Measurements from ENCODE around the gene KRTAP10-10. TPM values are rescaled to one million over a fixed set of nuclear protein-coding genes. Genes with fewer than 3 reads are reported as not detected.

Gene KRTAP10-10
- total and polyA plus RNA-seq, 7 donors, result not detected

DNA sequence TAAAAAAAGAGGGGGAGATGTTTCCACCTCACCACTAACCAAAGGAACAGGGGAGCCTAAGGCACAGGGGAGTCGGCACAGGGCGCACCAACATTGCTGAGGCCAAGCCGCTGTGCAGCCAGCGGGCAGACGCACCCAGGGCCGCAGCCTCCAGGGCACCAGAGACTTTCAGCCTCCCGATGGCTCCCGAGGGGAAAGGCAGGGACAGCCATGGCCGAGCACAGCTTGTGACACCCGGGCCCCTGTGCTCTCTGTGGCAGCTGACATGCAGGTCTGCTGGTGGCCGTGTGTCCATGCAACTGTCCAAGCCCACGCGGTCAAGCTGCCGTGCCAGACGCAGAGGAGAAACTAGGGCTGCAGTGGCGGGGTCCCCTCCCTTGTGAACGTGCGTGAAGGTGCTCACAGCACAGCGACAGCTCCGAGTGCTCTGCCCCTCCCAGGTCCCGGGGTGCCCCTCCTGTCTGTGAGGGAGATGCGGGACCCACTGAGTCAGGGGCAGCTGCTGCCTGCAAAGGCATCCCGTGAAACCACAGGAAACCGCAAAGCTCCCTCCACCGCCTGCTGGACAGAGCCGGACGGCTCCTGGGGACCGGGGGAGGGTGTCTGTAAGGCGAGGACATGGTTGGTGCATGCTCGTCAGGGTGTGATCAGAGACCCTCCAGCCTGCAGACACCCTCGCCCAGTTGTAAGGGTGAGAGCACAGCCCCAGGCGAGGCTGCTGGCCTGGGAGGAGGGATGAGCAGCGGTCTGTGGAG lies 11.6 kb downstream of the KRTAP10-10 start:
- Histone ChIP-seq H3K27me3 (peaks cover 0 to 14% (median 10%) of the 10 kb centered on the region in 3 donors), H3K4me1 (no peaks in the 10 kb centered on the region), H3K9me3 (peaks cover 0 to 4% (median 1%) of the 10 kb centered on the region in 4 donors), H3K4me3 (no peak overlapping the region), H3K27ac (no peak overlapping the region), H3K36me3 (no peaks in the 10 kb centered on the region)
- no peak for DNase-seq
- intact Hi-C loops (cut with DNase I), result no loop called here
- 77 to 80% methylated on average over 33 of the region's 33 CpGs for WGBS, 2 donors
- no peak for TF ChIP-seq EP300 (IDR thresholded peaks at IDR 0.05)
- no peak for TF ChIP-seq POLR2A (IDR thresholded peaks at IDR 0.05)
- TF ChIP-seq, protein P1, sequence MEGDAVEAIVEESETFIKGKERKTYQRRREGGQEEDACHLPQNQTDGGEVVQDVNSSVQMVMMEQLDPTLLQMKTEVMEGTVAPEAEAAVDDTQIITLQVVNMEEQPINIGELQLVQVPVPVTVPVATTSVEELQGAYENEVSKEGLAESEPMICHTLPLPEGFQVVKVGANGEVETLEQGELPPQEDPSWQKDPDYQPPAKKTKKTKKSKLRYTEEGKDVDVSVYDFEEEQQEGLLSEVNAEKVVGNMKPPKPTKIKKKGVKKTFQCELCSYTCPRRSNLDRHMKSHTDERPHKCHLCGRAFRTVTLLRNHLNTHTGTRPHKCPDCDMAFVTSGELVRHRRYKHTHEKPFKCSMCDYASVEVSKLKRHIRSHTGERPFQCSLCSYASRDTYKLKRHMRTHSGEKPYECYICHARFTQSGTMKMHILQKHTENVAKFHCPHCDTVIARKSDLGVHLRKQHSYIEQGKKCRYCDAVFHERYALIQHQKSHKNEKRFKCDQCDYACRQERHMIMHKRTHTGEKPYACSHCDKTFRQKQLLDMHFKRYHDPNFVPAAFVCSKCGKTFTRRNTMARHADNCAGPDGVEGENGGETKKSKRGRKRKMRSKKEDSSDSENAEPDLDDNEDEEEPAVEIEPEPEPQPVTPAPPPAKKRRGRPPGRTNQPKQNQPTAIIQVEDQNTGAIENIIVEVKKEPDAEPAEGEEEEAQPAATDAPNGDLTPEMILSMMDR (IDR thresholded peaks at IDR 0.05), result no peak
- TF ChIP-seq POLR2AphosphoS5 (IDR thresholded peaks at IDR 0.05), result no peak

DNA sequence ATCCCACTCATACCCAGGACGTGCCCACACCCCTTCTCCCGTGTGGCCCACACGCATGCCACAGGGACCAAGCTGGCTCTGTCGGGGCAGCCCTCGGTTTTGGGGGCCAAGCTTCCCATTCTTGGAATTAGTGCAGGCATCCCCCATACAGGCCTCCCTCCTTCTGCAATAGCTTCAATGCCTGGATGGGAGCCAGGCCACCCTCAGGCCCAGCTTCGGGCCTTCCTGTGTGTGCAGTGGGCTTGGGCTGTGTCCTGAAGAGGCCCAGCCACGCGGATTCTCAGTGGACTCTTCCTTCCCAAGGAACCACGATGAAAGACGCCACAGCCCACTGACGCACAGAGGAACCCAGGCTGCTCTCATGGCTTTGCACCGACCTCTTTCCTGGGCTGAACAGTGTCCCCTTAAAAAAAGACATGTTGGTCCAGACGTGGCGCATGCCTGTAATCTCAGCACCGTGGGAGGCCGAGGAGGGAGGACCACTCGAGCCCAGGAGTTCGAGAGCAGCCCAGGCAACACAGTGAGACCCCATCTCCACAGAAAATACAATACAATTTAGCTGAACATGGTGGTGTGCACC lies 12.5 kb downstream of the KRTAP10-10 start:
- Histone ChIP-seq H3K36me3 (no peaks in the 10 kb centered on the region), H3K27ac (no peak overlapping the region), H3K4me3 (no peak overlapping the region), H3K9me3 (no peaks in the 10 kb centered on the region), H3K4me1 (no peaks in the 10 kb centered on the region), H3K27me3 (peaks cover 0 to 14% (median 10%) of the 10 kb centered on the region in 3 donors)
- WGBS, 2 donors, result 88% methylated on average over 18 of the region's 18 CpGs
- DNase-seq, result no peak
- intact Hi-C loops (cut with DNase I), result no loop called here
- TF ChIP-seq POLR2AphosphoS5 (IDR thresholded peaks at IDR 0.05), result no peak
- TF ChIP-seq EP300 (IDR thresholded peaks at IDR 0.05), result no peak
- TF ChIP-seq, protein P1 (IDR thresholded peaks at IDR 0.05), result no peak
- TF ChIP-seq POLR2A (IDR thresholded peaks at IDR 0.05), result no peak

DNA sequence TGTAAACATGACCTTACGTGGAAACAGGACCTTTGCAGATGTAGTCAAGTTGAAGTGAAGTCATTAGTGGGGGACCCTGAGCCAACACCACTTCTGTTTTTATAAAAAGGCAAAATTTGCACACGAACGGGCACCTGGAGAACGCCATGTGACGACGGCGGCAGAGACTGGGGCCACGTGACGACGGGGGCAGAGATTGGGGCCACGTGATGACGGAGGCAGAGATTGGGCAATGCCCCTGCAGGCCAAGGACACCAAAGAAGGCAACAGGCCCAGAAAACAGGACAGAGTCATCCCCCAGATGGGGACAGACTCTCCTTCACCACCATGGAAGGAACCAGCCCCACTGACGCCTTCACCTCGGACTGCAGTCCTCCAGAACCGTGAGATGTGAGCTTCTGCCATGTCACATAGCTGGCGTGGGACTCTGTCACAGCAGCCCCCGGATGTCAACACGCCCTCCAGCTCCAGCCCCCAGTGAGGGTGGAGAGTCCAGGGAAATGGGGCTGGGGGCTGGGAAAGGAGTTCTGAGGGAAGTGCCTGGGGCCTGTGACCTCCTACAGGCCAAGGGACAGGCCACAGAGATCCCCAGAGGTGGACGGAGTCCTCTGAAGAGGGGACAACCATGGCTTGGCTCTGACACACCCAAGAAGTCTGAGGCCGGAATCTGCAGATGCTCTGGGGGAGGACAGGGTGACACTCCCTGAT lies 13.3 kb downstream of the KRTAP10-10 start:
- DNase-seq, result no peak
- Histone ChIP-seq H3K4me1 (no peaks in the 10 kb centered on the region), H3K27ac (no peak overlapping the region), H3K36me3 (no peaks in the 10 kb centered on the region), H3K27me3 (peaks cover 0 to 14% (median 10%) of the 10 kb centered on the region in 3 donors), H3K4me3 (no peak overlapping the region), H3K9me3 (no peaks in the 10 kb centered on the region)
- intact Hi-C loops (cut with DNase I), result no loop called here
- TF ChIP-seq EP300 (IDR thresholded peaks at IDR 0.05), result no peak
- no peak for TF ChIP-seq POLR2AphosphoS5 (IDR thresholded peaks at IDR 0.05)
- no peak for TF ChIP-seq POLR2A (IDR thresholded peaks at IDR 0.05)
- TF ChIP-seq, protein P1 (IDR thresholded peaks at IDR 0.05), result no peak
- WGBS, 2 donors, result 88 to 89% methylated on average over 20 of the region's 20 CpGs

DNA sequence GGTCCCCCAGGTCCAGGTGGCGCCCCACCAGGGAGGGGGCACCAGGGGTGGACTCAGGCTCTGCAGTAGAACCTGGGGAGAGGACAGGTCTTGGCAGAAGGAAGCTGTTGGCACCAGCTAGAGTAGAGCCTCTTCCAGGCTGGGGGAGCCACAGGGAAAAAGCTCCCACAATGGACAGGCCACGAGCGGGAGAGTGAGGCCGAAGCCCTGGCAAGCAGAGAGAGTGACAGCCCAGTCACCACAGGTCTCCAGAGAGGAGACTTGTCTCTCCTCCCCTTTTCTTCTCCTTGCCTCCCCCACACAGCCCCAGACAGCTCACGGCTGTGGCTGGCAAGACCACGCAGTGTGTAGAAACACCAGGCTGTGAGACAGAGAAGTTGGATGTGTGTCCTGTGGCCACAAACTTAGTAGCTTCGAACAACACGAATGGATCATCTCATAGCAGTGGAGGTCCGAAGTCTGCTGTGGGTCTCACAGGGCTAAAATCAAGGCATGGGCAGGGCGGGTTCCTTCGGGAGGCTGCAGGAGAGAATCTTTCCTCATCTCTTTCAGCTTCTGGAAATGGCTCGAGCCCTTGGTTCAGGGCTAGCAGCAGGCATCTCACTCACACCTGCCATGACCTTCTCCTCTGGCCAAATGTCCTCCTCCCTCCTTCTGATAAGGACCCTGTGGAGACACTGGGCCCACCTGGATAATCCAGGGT lies 14.0 kb downstream of the KRTAP10-10 start:
- Histone ChIP-seq H3K4me3 (no peak overlapping the region), H3K36me3 (no peaks in the 10 kb centered on the region), H3K27ac (no peak overlapping the region), H3K4me1 (no peaks in the 10 kb centered on the region), H3K27me3 (peaks cover 0 to 14% (median 10%) of the 10 kb centered on the region in 3 donors), H3K9me3 (peaks cover 0 to 1% (median under 1%) of the 10 kb centered on the region in 4 donors)
- no peak for DNase-seq
- 87 to 89% methylated on average over 12 of the region's 12 CpGs for WGBS, 2 donors
- intact Hi-C loops (cut with DNase I), result no loop called here
- TF ChIP-seq POLR2AphosphoS5 (IDR thresholded peaks at IDR 0.05), result no peak
- TF ChIP-seq, protein P1 (IDR thresholded peaks at IDR 0.05), result no peak
- no peak for TF ChIP-seq POLR2A (IDR thresholded peaks at IDR 0.05)
- no peak for TF ChIP-seq EP300 (IDR thresholded peaks at IDR 0.05)

Data from sigmoid colon (tissue), 7 donors.